Natural killer cell (primary cell): ENCODE results near the gene CERS6. TPM values are rescaled to one million over a fixed set of nuclear protein-coding genes. Genes with fewer than 3 reads are reported as not detected.

ENCODE experiments used
- ATAC-seq, 3 donors: fragments of 150-1000 bp in 2 of 3; fragments of 200-7000 bp in 1 of 3; cut with Tn5 transposase; 1 replicate in 1 of 3; 2 replicates in 2 of 3; pipeline ENCODE4 v1.10.0; 2021; ENCODE audit warnings: mild to moderate bottlenecking in 2 of 3, moderate library complexity in 2 of 3
- DNase-seq, 2 donors: peaks; one replicate each; pipeline versions ENCODE4 v3.0.0 to v3.0.0-alpha.2; 2013 to 2021; ENCODE audit warnings: mixed read lengths in 1 of 2
- H3K27ac ChIP-seq: one replicate; pipeline ENCODE4 v1.5.1; 2013; ENCODE audit warnings: mild to moderate bottlenecking, low read length
- H3K27me3 ChIP-seq: one replicate; pipeline ENCODE4 v1.6.1; 2013; ENCODE audit warnings: low read length; ENCODE audit not compliant: control insufficient read depth, insufficient read depth
- H3K36me3 ChIP-seq: one replicate; pipeline ENCODE4 v1.6.1; 2013; ENCODE audit warnings: low read length; ENCODE audit not compliant: control insufficient read depth, insufficient read depth
- H3K4me1 ChIP-seq: one replicate; pipeline ENCODE4 v1.6.1; 2013; ENCODE audit warnings: low read length; ENCODE audit not compliant: control insufficient read depth, insufficient read depth
- H3K4me3 ChIP-seq: one replicate; pipeline ENCODE4 v1.5.1; 2013; ENCODE audit warnings: low read length
- H3K9me3 ChIP-seq: one replicate; pipeline ENCODE4 v1.6.1; 2013; ENCODE audit warnings: low read length; ENCODE audit not compliant: control insufficient read depth, insufficient read depth
- H3K27ac Mint-ChIP-seq, 2 donors: one replicate each; pipeline ENCODE4 v1.8.0; 2022; ENCODE audit warnings: mild to moderate bottlenecking in 2 of 2, mixed read lengths in 2 of 2, moderate library complexity in 1 of 2
- H3K27me3 Mint-ChIP-seq, 2 donors: one replicate each; pipeline ENCODE4 v1.8.0; 2022; ENCODE audit warnings: low read depth in 2 of 2, mixed read lengths in 2 of 2
- H3K36me3 Mint-ChIP-seq: one replicate; pipeline ENCODE4 v1.8.0; 2022; ENCODE audit warnings: mixed read lengths
- H3K4me1 Mint-ChIP-seq, 2 donors: one replicate each; pipeline ENCODE4 v1.8.0; 2022; ENCODE audit warnings: mixed read lengths in 2 of 2
- H3K4me3 Mint-ChIP-seq: one replicate; pipeline ENCODE4 v1.8.0; 2022; ENCODE audit warnings: mild to moderate bottlenecking, moderate library complexity, mixed read lengths
- H3K9me3 Mint-ChIP-seq, 2 donors: one replicate each; pipeline ENCODE4 v1.8.0; 2022; ENCODE audit warnings: mixed read lengths in 2 of 2
- WGBS: methylation state at CpG from one replicate; pipeline ENCODE4 v1.1.7; 2013; ENCODE audit warnings: missing lambda C conversion rate; ENCODE audit not compliant: insufficient coverage; 5-methylcytosine and 5-hydroxymethylcytosine counted together
- intact Hi-C: fragments of 100-400 bp; cut with micrococcal nuclease; formaldehyde crosslinking; loops from one replicate; pipeline ENCODE4 v1.14.2; 2022
- total RNA-seq, 4 donors: library from RNA; stranded (reverse); fragments of 120-200 nt in 1 of 4; gene quantifications; one replicate each; pipeline versions ENCODE4 v1.2.3 to v1.2.4, GENCODE V29; 2013 to 2022
- TF ChIP-seq, protein P1 (sequence below): fragments of 200-600 bp; IDR thresholded peaks from one replicate; pipeline ENCODE4 v1.8.0; 2022; ENCODE audit warnings: antibody characterized with exemption

CERS6 gene
- total RNA-seq, 3 donors from 2014 or later (not counting 1 experiment from before 2014, with no cell fraction given), result 9.1 to 13.5 (median 11.8) TPM

DNA sequence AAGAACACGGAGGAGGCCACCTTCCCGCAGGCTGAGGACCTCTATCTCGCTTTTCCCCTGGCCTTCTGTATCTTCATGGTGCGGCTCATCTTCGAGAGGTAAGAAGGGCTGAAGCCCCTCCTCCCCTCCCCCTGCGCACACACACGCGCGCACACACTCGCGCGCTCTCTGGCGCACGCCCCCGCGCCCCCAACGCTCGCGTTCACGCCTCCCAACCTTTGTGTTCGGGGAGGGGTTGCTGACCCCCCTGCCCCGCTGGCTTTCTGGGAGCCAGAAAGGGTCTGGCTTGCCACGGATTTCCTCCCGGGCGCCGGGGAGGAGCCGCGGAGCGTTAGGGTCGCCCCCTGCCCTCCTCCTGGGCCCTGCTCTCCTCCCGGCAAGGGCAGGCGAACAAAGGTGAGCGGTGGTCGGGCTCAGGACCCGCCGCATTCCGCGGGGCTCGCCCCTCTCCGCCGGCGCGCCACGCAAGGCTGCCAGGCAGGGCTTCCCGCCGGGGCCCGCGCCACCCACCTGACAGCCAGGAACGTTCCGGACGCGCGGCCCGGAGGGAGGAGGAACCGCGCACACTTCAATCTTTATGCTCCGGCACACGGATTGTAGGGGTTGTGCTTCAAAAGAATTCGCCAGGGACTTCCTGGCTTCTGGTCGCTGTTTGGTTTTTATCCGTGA, 583 bp downstream of the CERS6 start:
- intact Hi-C loops, result loop anchor here (2.0 to 5.0 kb wide), 2 partner anchors 36 to 78 kb away; no protein-coding TSS in a partner anchor
- Mint-ChIP-seq H3K36me3 (no peaks in the 10 kb centered on the region), H3K4me1 (peaks cover 28 to 33% of the 10 kb centered on the region in 2 donors), H3K27me3 (no peaks in the 10 kb centered on the region), H3K27ac (peak overlapping the region in 1 of 2 donors; percentile 27), H3K4me3 (no peak overlapping the region), H3K9me3 (no peaks in the 10 kb centered on the region)
- DNase-seq (peak; percentile 21 to 58), ATAC-seq (peak; percentile 29 to 35 (median 33))
- WGBS, result under 1% methylated on average over 61 of the region's 61 CpGs
- H3K27me3 ChIP-seq, result no peaks in the 10 kb centered on the region
- TF ChIP-seq, protein P1, sequence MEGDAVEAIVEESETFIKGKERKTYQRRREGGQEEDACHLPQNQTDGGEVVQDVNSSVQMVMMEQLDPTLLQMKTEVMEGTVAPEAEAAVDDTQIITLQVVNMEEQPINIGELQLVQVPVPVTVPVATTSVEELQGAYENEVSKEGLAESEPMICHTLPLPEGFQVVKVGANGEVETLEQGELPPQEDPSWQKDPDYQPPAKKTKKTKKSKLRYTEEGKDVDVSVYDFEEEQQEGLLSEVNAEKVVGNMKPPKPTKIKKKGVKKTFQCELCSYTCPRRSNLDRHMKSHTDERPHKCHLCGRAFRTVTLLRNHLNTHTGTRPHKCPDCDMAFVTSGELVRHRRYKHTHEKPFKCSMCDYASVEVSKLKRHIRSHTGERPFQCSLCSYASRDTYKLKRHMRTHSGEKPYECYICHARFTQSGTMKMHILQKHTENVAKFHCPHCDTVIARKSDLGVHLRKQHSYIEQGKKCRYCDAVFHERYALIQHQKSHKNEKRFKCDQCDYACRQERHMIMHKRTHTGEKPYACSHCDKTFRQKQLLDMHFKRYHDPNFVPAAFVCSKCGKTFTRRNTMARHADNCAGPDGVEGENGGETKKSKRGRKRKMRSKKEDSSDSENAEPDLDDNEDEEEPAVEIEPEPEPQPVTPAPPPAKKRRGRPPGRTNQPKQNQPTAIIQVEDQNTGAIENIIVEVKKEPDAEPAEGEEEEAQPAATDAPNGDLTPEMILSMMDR, result no peak
- no peaks in the 10 kb centered on the region for H3K36me3 ChIP-seq
- peak overlapping the region; percentile 31 for H3K27ac ChIP-seq
- H3K9me3 ChIP-seq, result no peaks in the 10 kb centered on the region
- H3K4me1 ChIP-seq, result peaks cover 15% of the 10 kb centered on the region
- peak overlapping the region; percentile 92 for H3K4me3 ChIP-seq

- 10% methylated on average over 17 of the region's 17 CpGs for WGBS
- H3K36me3 ChIP-seq, result no peaks in the 10 kb centered on the region
- ATAC-seq (no peak), DNase-seq (peak in 1 of 2 donors; percentile 38)
- peak overlapping the region; percentile 92 for H3K4me3 ChIP-seq
- Mint-ChIP-seq H3K27ac (peak overlapping the region; percentile 27 to 29), H3K9me3 (no peaks in the 10 kb centered on the region), H3K4me3 (no peak overlapping the region), H3K4me1 (peaks cover 28 to 36% of the 10 kb centered on the region in 2 donors), H3K36me3 (no peaks in the 10 kb centered on the region), H3K27me3 (no peaks in the 10 kb centered on the region)
- intact Hi-C loops, result loop anchor here (2.0 to 5.0 kb wide), 2 partner anchors 35 to 79 kb away; no protein-coding TSS in a partner anchor
- no peak overlapping the region for H3K27ac ChIP-seq
- no peaks in the 10 kb centered on the region for H3K9me3 ChIP-seq
- TF ChIP-seq, protein P1, result no peak
- H3K27me3 ChIP-seq, result no peaks in the 10 kb centered on the region
- H3K4me1 ChIP-seq, result peaks cover 15% of the 10 kb centered on the region
Observed at GRCh38 chr2:168457190-168457895, 1.3 kb downstream of the CERS6 start.

DNA sequence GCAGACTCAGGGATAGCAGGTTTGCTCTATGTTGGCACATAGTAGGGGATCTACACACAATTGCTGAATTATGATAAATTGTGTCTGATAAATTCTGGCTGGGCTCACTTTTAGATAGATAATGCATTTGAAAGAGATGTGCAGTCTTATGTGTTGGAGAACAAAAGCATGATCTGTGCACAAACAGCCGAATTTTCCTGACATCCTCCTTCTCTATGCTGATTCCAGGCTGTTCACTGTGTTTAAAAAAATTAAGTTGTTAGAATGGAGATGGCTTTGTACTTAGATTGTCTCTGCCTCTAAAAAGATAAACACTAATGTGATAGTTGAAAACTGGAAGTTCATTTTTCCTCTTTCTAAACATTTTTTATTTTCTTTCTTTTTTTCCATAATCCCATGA, 2.1 kb downstream of the CERS6 start:
- DNase-seq (no peak), ATAC-seq (no peak)
- H3K36me3 Mint-ChIP-seq, result no peaks in the 10 kb centered on the region
- Histone ChIP-seq H3K4me3 (no peak overlapping the region), H3K27me3 (no peaks in the 10 kb centered on the region), H3K9me3 (no peaks in the 10 kb centered on the region), H3K4me1 (peaks cover 15% of the 10 kb centered on the region), H3K27ac (no peak overlapping the region), H3K36me3 (no peaks in the 10 kb centered on the region)
- H3K4me3 Mint-ChIP-seq, result no peak overlapping the region
- peak overlapping the region in 1 of 2 donors; percentile 29 for H3K27ac Mint-ChIP-seq
- WGBS, result 67% methylated on average over 1 of the region's 1 CpG
- intact Hi-C loops, result loop anchor here (5.0 kb wide), 1 partner anchor 34 kb away; no protein-coding TSS in a partner anchor
- no peaks in the 10 kb centered on the region for H3K9me3 Mint-ChIP-seq
- peaks cover 28 to 36% of the 10 kb centered on the region in 2 donors for H3K4me1 Mint-ChIP-seq
- no peaks in the 10 kb centered on the region for H3K27me3 Mint-ChIP-seq
- TF ChIP-seq, protein P1, result no peak
